H9 (cell line): ENCODE results near the gene TMEM106C. TPM values are rescaled to one million over a fixed set of nuclear protein-coding genes. Genes with fewer than 3 reads are reported as not detected.

Experiments used
- DNase-seq: peaks from one replicate; pipeline ENCODE4 v3.0.0-alpha.2; 2017
- H2AFZ ChIP-seq: one replicate; pipeline ENCODE4 v1.6.1; 2013; ENCODE audit warnings: mild to moderate bottlenecking, low read length, control low read depth, moderate library complexity
- H2AK5ac ChIP-seq: 2 replicates; pipeline ENCODE4 v1.6.1; 2013; ENCODE audit warnings: low read length, control low read depth, mixed read lengths; ENCODE audit not compliant: insufficient read length
- H2BK120ac ChIP-seq: one replicate; pipeline ENCODE4 v1.6.1; 2013; ENCODE audit warnings: low read depth, mild to moderate bottlenecking, low read length, control low read depth, inconsistent platforms; ENCODE audit not compliant: poor library complexity, severe bottlenecking
- H2BK12ac ChIP-seq: 2 replicates; pipeline ENCODE4 v1.6.1; 2013; ENCODE audit warnings: low read length, control low read depth, mixed read lengths, low read depth; ENCODE audit not compliant: insufficient read length
- H2BK15ac ChIP-seq: 2 replicates; pipeline ENCODE4 v1.6.1; 2013; ENCODE audit warnings: low read depth, low read length, control low read depth
- H2BK20ac ChIP-seq: one replicate; pipeline ENCODE4 v1.6.1; 2013; ENCODE audit warnings: low read depth, mild to moderate bottlenecking, low read length, control low read depth, inconsistent platforms; ENCODE audit not compliant: poor library complexity, severe bottlenecking
- H2BK5ac ChIP-seq: 2 replicates; pipeline ENCODE4 v1.6.1; 2013; ENCODE audit warnings: low read length, control low read depth, mixed read lengths; ENCODE audit not compliant: insufficient read length
- H3K14ac ChIP-seq: 2 replicates; pipeline ENCODE4 v1.6.1; 2013; ENCODE audit warnings: low read length, control low read depth; ENCODE audit not compliant: insufficient read depth
- H3K18ac ChIP-seq: 2 replicates; pipeline ENCODE4 v1.6.1; 2013; ENCODE audit warnings: low read depth, mild to moderate bottlenecking, mixed read lengths, low read length, control low read depth; ENCODE audit not compliant: insufficient read length
- H3K23ac ChIP-seq: 2 replicates; pipeline ENCODE4 v1.6.1; 2013; ENCODE audit warnings: low read length, control low read depth, mixed read lengths, low read depth; ENCODE audit not compliant: insufficient read length
- H3K23me2 ChIP-seq: 2 replicates; pipeline ENCODE4 v1.6.1; 2013; ENCODE audit warnings: low read depth, mild to moderate bottlenecking, mixed read lengths, low read length, control low read depth; ENCODE audit not compliant: insufficient read length, poor library complexity, severe bottlenecking
- H3K27ac ChIP-seq: 2 replicates; pipeline ENCODE4 v1.5.1; 2013; ENCODE audit warnings: low read length, control low read depth, mixed read lengths, low read depth; ENCODE audit not compliant: insufficient read length
- H3K27me3 ChIP-seq: 2 replicates; pipeline ENCODE4 v1.6.1; 2013; ENCODE audit warnings: low read length, control low read depth, inconsistent platforms; ENCODE audit not compliant: insufficient read depth
- H3K4ac ChIP-seq: 2 replicates; pipeline ENCODE4 v1.6.1; 2013; ENCODE audit warnings: low read depth, mild to moderate bottlenecking, control low read depth, inconsistent platforms, low read length, moderate library complexity
- H3K4me1 ChIP-seq: 2 replicates; pipeline ENCODE4 v1.6.1; 2013; ENCODE audit warnings: low read length, control low read depth, inconsistent platforms; ENCODE audit not compliant: insufficient read depth
- H3K4me2 ChIP-seq: 2 replicates; pipeline ENCODE4 v1.6.1; 2013; ENCODE audit warnings: low read length, control low read depth, mixed read lengths; ENCODE audit not compliant: insufficient read length, insufficient read depth
- H3K56ac ChIP-seq: 2 replicates; pipeline ENCODE4 v1.6.1; 2013; ENCODE audit warnings: low read depth, mild to moderate bottlenecking, mixed read lengths, low read length, control low read depth; ENCODE audit not compliant: insufficient read length
- H3K79me1 ChIP-seq: 2 replicates; pipeline ENCODE4 v1.6.1; 2013; ENCODE audit warnings: low read depth, mild to moderate bottlenecking, moderate library complexity, low read length, control low read depth, inconsistent platforms; ENCODE audit not compliant: insufficient read depth, poor library complexity, severe bottlenecking
- H3K79me2 ChIP-seq: 2 replicates; pipeline ENCODE4 v1.6.1; 2013; ENCODE audit warnings: low read length, control low read depth, inconsistent platforms; ENCODE audit not compliant: insufficient read depth
- H3K9ac ChIP-seq: 2 replicates; pipeline ENCODE4 v1.6.1; 2013; ENCODE audit warnings: low read length, control low read depth, mixed read lengths; ENCODE audit not compliant: insufficient read length; ENCODE audit errors: extremely low read depth
- H3K9me3 ChIP-seq: one replicate; pipeline ENCODE4 v1.6.1; 2013; ENCODE audit warnings: low read depth, low read length, inconsistent platforms; ENCODE audit not compliant: control insufficient read depth
- H3T11ph ChIP-seq: one replicate; pipeline ENCODE4 v1.6.1; 2013; ENCODE audit warnings: mild to moderate bottlenecking, low read length, control low read depth, inconsistent platforms
- H4K20me1 ChIP-seq: one replicate; pipeline ENCODE4 v1.6.1; 2013; ENCODE audit not compliant: control insufficient read depth, insufficient read length, insufficient read depth
- H4K5ac ChIP-seq: 2 replicates; pipeline ENCODE4 v1.6.1; 2013; ENCODE audit warnings: low read depth, mild to moderate bottlenecking, mixed read lengths, low read length, control low read depth; ENCODE audit not compliant: insufficient read length
- H4K8ac ChIP-seq: replicated peaks from 2 replicates; pipeline ENCODE4 v1.6.1; 2013; ENCODE audit warnings: low read length, control low read depth, mixed read lengths, low read depth; ENCODE audit not compliant: insufficient read length
- H4K91ac ChIP-seq: 2 replicates; pipeline ENCODE4 v1.6.1; 2013; ENCODE audit warnings: low read depth, mild to moderate bottlenecking, moderate library complexity, mixed read lengths, low read length, control low read depth; ENCODE audit not compliant: insufficient read length
- H3K27ac Mint-ChIP-seq, 3 experiments: 2 replicates in 2 of 3; 3 replicates in 1 of 3; pipeline ENCODE4 v1.8.0; 2020 to 2021; ENCODE audit warnings: mixed read lengths in 3 of 3, mild to moderate bottlenecking in 1 of 3, moderate library complexity in 1 of 3
- H3K27me3 Mint-ChIP-seq: 2 replicates; pipeline ENCODE4 v1.8.0; 2021; ENCODE audit warnings: low read depth, mild to moderate bottlenecking, moderate library complexity, mixed read lengths
- H3K36me3 Mint-ChIP-seq, 3 experiments: 2 replicates in 2 of 3; 3 replicates in 1 of 3; pipeline ENCODE4 v1.8.0; 2020 to 2021; ENCODE audit warnings: low read depth in 3 of 3, mixed read lengths in 3 of 3; ENCODE audit not compliant: insufficient read depth in 1 of 3
- H3K4me1 Mint-ChIP-seq, 2 experiments: 2 replicates each; pipeline ENCODE4 v1.8.0; 2020; ENCODE audit warnings: mixed read lengths in 2 of 2
- H3K4me3 Mint-ChIP-seq, 2 experiments: 2 replicates in 1 of 2; 3 replicates in 1 of 2; pipeline ENCODE4 v1.8.0; 2020 to 2021; ENCODE audit warnings: mild to moderate bottlenecking in 2 of 2, mixed read lengths in 2 of 2, moderate library complexity in 1 of 2
- H3K9me3 Mint-ChIP-seq, 2 experiments: 2 replicates in 1 of 2; 3 replicates in 1 of 2; pipeline ENCODE4 v1.8.0; 2020; ENCODE audit warnings: mild to moderate bottlenecking in 2 of 2, mixed read lengths in 2 of 2, moderate library complexity in 1 of 2
- CTCF ChIP-seq: fragments of 200-600 bp; sonication (generic); conservative IDR thresholded peaks from 3 replicates; pipeline ENCODE4 v1.8.0; 2021; ENCODE audit warnings: antibody characterized with exemption, mild to moderate bottlenecking
- WGBS: extraction: QIAGEN DNeasy Blood & Tissue Kit; methylation state at CpG from one replicate; pipeline ENCODE4 v1.1.7; 2013; ENCODE audit warnings: missing lambda C conversion rate, low lambda C conversion rate, mixed read lengths; ENCODE audit not compliant: insufficient read length; ENCODE audit errors: extremely low coverage; 5-methylcytosine and 5-hydroxymethylcytosine counted together
- total RNA-seq: library from RNA; stranded (reverse); gene quantifications from 2 replicates; pipeline ENCODE4 v1.2.1, GENCODE V29; 2021

TMEM106C gene
- total RNA-seq, 1 experiment from 2014 or later = 43.7 TPM

DNA sequence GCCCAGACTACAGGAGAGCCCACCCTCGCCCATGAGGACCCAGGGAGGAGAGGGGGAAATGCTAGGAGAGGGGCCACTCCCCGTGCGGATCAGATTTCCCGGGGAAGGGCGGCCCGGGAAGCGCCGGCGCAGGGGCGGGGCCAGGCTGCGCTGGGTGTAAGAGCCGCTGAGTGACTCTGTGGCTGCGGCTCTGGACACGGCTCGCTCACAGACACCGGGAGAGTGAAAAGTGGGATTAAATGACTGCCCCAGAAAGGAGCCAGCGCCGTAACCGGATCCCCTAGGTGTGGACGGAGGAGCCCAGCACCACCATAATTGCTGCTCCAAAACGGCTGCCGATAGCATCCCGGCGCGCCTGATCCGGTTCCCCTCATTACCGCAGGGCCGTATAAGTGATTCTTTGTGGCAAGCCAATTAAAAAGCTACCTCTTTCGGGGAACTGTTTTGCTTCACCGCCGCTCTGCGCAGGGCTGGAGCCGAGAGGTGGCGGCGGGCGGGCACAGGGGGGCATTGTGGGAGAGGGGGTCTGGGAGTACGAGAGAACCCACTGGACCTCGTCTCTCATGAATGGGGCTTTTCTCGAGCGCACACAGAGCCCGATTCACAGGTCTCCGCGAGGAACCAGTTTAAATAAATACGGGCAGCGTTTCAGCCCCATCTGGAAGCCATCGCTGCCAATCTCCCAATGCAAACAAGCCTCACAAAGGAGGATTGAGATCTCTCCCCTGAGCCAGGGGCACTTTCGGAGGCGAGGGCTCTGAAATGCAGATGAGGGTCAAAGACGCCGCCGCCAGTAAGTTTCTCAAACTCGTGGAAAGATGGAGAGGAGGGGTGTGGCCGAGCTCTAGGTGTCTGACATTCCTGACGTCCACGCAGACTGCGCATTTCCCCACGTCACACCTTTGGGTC, 38.4 kb downstream of the TMEM106C start:
- Histone ChIP-seq H3K4me1 (peaks cover 3% of the 10 kb centered on the region), H3K14ac (no peak overlapping the region), H2BK20ac (no peak overlapping the region), H3K56ac (no peak overlapping the region), H4K91ac (no peak overlapping the region), H3K23me2 (peaks cover 31% of the 10 kb centered on the region), H3K79me1 (no peaks in the 10 kb centered on the region), H2AK5ac (no peak overlapping the region), H3K23ac (no peak overlapping the region), H4K5ac (no peak overlapping the region), H3K4me2 (peak overlapping the region; percentile 69), H3K9me3 (no peaks in the 10 kb centered on the region), H3K79me2 (no peaks in the 10 kb centered on the region), H4K8ac (no peak overlapping the region), H3T11ph (no peak overlapping the region), H2BK120ac (no peak overlapping the region), H3K27me3 (peaks cover 73% of the 10 kb centered on the region), H3K4ac (no peak overlapping the region), H2AFZ (no peak overlapping the region), H2BK15ac (no peak overlapping the region), H3K18ac (no peak overlapping the region), H2BK12ac (no peak overlapping the region), H4K20me1 (peaks cover 3% of the 10 kb centered on the region), H3K9ac (no peak overlapping the region), H2BK5ac (no peak overlapping the region), H3K27ac (no peak overlapping the region)
- H3K4me1 Mint-ChIP-seq = peaks cover 53 to 60% of the 10 kb centered on the region in 2 experiments
- no peaks in the 10 kb centered on the region for H3K36me3 Mint-ChIP-seq
- H3K9me3 Mint-ChIP-seq = peaks cover 0 to 2% of the 10 kb centered on the region in 2 experiments; a peak in 2 of 5 replicates
- no CpG with 5 or more reads among the region's 57 CpGs for WGBS
- peak overlapping the region in 1 of 3 experiments; percentile 59; a peak in 1 of 7 replicates for H3K27ac Mint-ChIP-seq
- DNase-seq = peak; percentile 87
- peaks cover 99% of the 10 kb centered on the region for H3K27me3 Mint-ChIP-seq
- no peak for TF ChIP-seq CTCF
- H3K4me3 Mint-ChIP-seq = peak overlapping the region; percentile 54 to 86
